GM21360 (cell line): ENCODE measurements around the gene CLOCK.

Experiments
- ATAC-seq: cut with Tn5 transposase; IDR thresholded peaks from one replicate; pipeline ENCODE4 v1.9.1; 2021; ENCODE audit warnings: mild to moderate bottlenecking, moderate library complexity; ENCODE audit not compliant: unreplicated experiment

CLOCK gene

GRCh38 chr4:55431710-55432336 is 114.9 kb downstream of the CLOCK start:
- ATAC-seq, result no peak

- no peak for ATAC-seq
These were observed 121.9 kb downstream of the CLOCK start for GRCh38 chr4:55424791-55425190.

GRCh38 chr4:55416176-55416575 is 130.5 kb downstream of the CLOCK start:
- ATAC-seq, result no peak

GRCh38 chr4:55411621-55412020 is 135.1 kb downstream of the CLOCK start:
- no peak for ATAC-seq

GRCh38 chr4:55410431-55410830 is 136.3 kb downstream of the CLOCK start:
- ATAC-seq, result no peak

- no peak for ATAC-seq
These were observed 137.1 kb downstream of the CLOCK start for GRCh38 chr4:55409468-55410171.

- no peak for ATAC-seq
These were observed 138.9 kb downstream of the CLOCK start for GRCh38 chr4:55407764-55408163.

- ATAC-seq, result no peak
These were observed 139.6 kb downstream of the CLOCK start for GRCh38 chr4:55407119-55407518.

- ATAC-seq, result no peak
These were observed 140.2 kb downstream of the CLOCK start for GRCh38 chr4:55406545-55406944.

GRCh38 chr4:55405073-55405472 is 141.6 kb downstream of the CLOCK start:
- ATAC-seq, result no peak

- ATAC-seq, result no peak
These were observed 147.1 kb downstream of the CLOCK start for GRCh38 chr4:55399581-55399980.

- ATAC-seq, result no peak
These were observed 147.7 kb downstream of the CLOCK start for GRCh38 chr4:55398966-55399365.

- ATAC-seq, result no peak
These were observed 148.2 kb downstream of the CLOCK start for GRCh38 chr4:55398461-55398860.

GRCh38 chr4:55397520-55398321 is 149.0 kb downstream of the CLOCK start:
- ATAC-seq, result no peak

GRCh38 chr4:55397126-55397436 is 149.6 kb downstream of the CLOCK start:
- no peak for ATAC-seq

GRCh38 chr4:55396308-55397125 is 150.2 kb downstream of the CLOCK start:
- ATAC-seq, result peak; percentile 23

- peak; percentile 90 for ATAC-seq
These were observed 151.0 kb downstream of the CLOCK start, which contains the start of gene TMEM165 for GRCh38 chr4:55395529-55396307. TMEM165 (plus strand) TSS chr4:55395957; CDS start chr4:55396190, 233 bp downstream.

GRCh38 chr4:55395218-55395528 is 151.5 kb downstream of the CLOCK start:
- no peak for ATAC-seq

- peak; percentile 23 for ATAC-seq
These were observed 153.0 kb downstream of the CLOCK start for GRCh38 chr4:55393461-55394320.

- no peak for ATAC-seq
These were observed 159.9 kb downstream of the CLOCK start for GRCh38 chr4:55386840-55387239.
